Neuronal stem cell (in vitro differentiated cells): ENCODE measurements around the gene NFAM1.

Experiments
- DNase-seq: peaks from one replicate; pipeline ENCODE4 v3.0.0-alpha.2; 2013; ENCODE audit warnings: low spot score
- H2AFZ ChIP-seq: one replicate; pipeline ENCODE4 v1.6.1; 2013; ENCODE audit warnings: mild to moderate bottlenecking, low read length, inconsistent platforms
- H2AK5ac ChIP-seq: 2 replicates; pipeline ENCODE4 v1.6.1; 2013; ENCODE audit warnings: low read depth, mild to moderate bottlenecking, inconsistent platforms, low read length, moderate library complexity, mixed read lengths
- H2BK120ac ChIP-seq: 2 replicates; pipeline ENCODE4 v1.6.1; 2013; ENCODE audit warnings: low read depth, mild to moderate bottlenecking, inconsistent platforms, low read length, moderate library complexity, mixed read lengths
- H2BK12ac ChIP-seq: one replicate; pipeline ENCODE4 v1.6.1; 2013; ENCODE audit warnings: low read length, inconsistent platforms
- H2BK15ac ChIP-seq: 2 replicates; pipeline ENCODE4 v1.6.1; 2013; ENCODE audit warnings: mild to moderate bottlenecking, low read length, inconsistent platforms, mixed read lengths
- H2BK5ac ChIP-seq: one replicate; pipeline ENCODE4 v1.6.1; 2013; ENCODE audit warnings: inconsistent platforms, mild to moderate bottlenecking, low read length, moderate library complexity
- H3K14ac ChIP-seq: one replicate; pipeline ENCODE4 v1.6.1; 2013; ENCODE audit warnings: low read length, inconsistent platforms
- H3K18ac ChIP-seq: 2 replicates; pipeline ENCODE4 v1.6.1; 2013; ENCODE audit warnings: low read length, inconsistent platforms
- H3K23ac ChIP-seq: 2 replicates; pipeline ENCODE4 v1.6.1; 2013; ENCODE audit warnings: low read depth, mild to moderate bottlenecking, mixed read lengths, low read length, inconsistent platforms; ENCODE audit not compliant: poor library complexity
- H3K27ac ChIP-seq: replicated peaks from 3 replicates; pipeline ENCODE4 v1.5.1; 2013; ENCODE audit warnings: low read length, inconsistent platforms
- H3K27me3 ChIP-seq, 3 experiments: 2 replicates each; pipeline ENCODE4 v1.6.1; 2013; ENCODE audit warnings: low read length in 3 of 3, mild to moderate bottlenecking in 2 of 3, inconsistent platforms in 1 of 3, low read depth in 1 of 3, mixed read lengths in 1 of 3, moderate library complexity in 1 of 3; ENCODE audit not compliant: control insufficient read depth in 3 of 3, insufficient read depth in 3 of 3
- H3K36me3 ChIP-seq, 2 donors: replicated peaks in 1 of 2; 2 replicates each; pipeline ENCODE4 v1.6.1; 2013; ENCODE audit warnings: low read length in 2 of 2; ENCODE audit not compliant: control insufficient read depth in 2 of 2, insufficient read depth in 2 of 2
- H3K4ac ChIP-seq: 2 replicates; pipeline ENCODE4 v1.6.1; 2013; ENCODE audit warnings: inconsistent platforms, mild to moderate bottlenecking, low read length, moderate library complexity
- H3K4me1 ChIP-seq, 2 donors: 1 replicate in 1 of 2; 2 replicates in 1 of 2; pipeline ENCODE4 v1.6.1; 2013; ENCODE audit warnings: low read length in 2 of 2, low read depth in 1 of 2; ENCODE audit not compliant: control insufficient read depth in 2 of 2, insufficient read depth in 1 of 2
- H3K4me2 ChIP-seq: one replicate; pipeline ENCODE4 v1.6.1; 2013; ENCODE audit warnings: mild to moderate bottlenecking, low read length, inconsistent platforms; ENCODE audit not compliant: insufficient read depth, poor library complexity, severe bottlenecking
- H3K4me3 ChIP-seq, 2 donors: 2 replicates each; pipeline ENCODE4 v1.5.1; 2013; ENCODE audit warnings: low read length in 2 of 2, mild to moderate bottlenecking in 2 of 2, inconsistent platforms in 1 of 2, moderate library complexity in 1 of 2
- H3K79me1 ChIP-seq: one replicate; pipeline ENCODE4 v1.6.1; 2013; ENCODE audit warnings: low read depth, mild to moderate bottlenecking, inconsistent platforms, low read length, moderate library complexity
- H3K9ac ChIP-seq: one replicate; pipeline ENCODE4 v1.6.1; 2013; ENCODE audit warnings: mild to moderate bottlenecking, low read depth, low read length, inconsistent platforms; ENCODE audit not compliant: poor library complexity
- H3K9me3 ChIP-seq, 2 donors: replicated peaks in 1 of 2; 2 replicates each; pipeline versions ENCODE3 to v1.6.1; 2013; ENCODE audit warnings: low read length in 2 of 2, mild to moderate bottlenecking in 2 of 2, inconsistent platforms in 1 of 2, low read depth in 1 of 2, mixed read lengths in 1 of 2, moderate library complexity in 1 of 2; ENCODE audit not compliant: control insufficient read depth in 2 of 2, insufficient read depth in 1 of 2
- H4K8ac ChIP-seq: one replicate; pipeline ENCODE4 v1.6.1; 2013; ENCODE audit warnings: low read depth, mild to moderate bottlenecking, inconsistent platforms, low read length, moderate library complexity
- H4K91ac ChIP-seq: one replicate; pipeline ENCODE4 v1.6.1; 2013; ENCODE audit warnings: low read length, low read depth, mild to moderate bottlenecking, inconsistent platforms; ENCODE audit not compliant: poor library complexity
- WGBS, 2 donors: extraction: QIAGEN DNeasy Blood & Tissue Kit; methylation state at CpG; one replicate each; pipeline ENCODE4 v1.1.7; 2013; ENCODE audit warnings: missing lambda C conversion rate in 2 of 2, mixed read lengths in 1 of 2; ENCODE audit not compliant: insufficient read length in 2 of 2, insufficient replicate concordance in 1 of 2; ENCODE audit errors: extremely low coverage in 2 of 2; 5-methylcytosine and 5-hydroxymethylcytosine counted together

Gene NFAM1

GRCh38 chr22:42379966-42380537 lies 52.2 kb downstream of the NFAM1 start:
- no CpG with 5 or more reads among the region's 16 CpGs for WGBS, 2 donors
- H3K4me1 ChIP-seq = peaks cover 28 to 30% of the 10 kb centered on the region in 2 donors

GRCh38 chr22:42376711-42377554 lies 55.3 kb downstream of the NFAM1 start:
- no peak overlapping the region for H2BK12ac ChIP-seq
- H3K9me3 ChIP-seq = peaks cover 0 to 2% of the 10 kb centered on the region in 2 donors
- H3K4ac ChIP-seq = no peak overlapping the region
- no peak overlapping the region for H2BK5ac ChIP-seq
- peaks cover 0 to 54% (median 0%) of the 10 kb centered on the region in 3 experiments for H3K27me3 ChIP-seq
- H3K23ac ChIP-seq = no peak overlapping the region
- H3K9ac ChIP-seq = no peak overlapping the region
- H2BK120ac ChIP-seq = no peak overlapping the region
- no peak overlapping the region for H4K91ac ChIP-seq
- peak overlapping the region; percentile 26 for H2AFZ ChIP-seq
- H3K18ac ChIP-seq = peak overlapping the region; percentile 3
- peak; percentile 87 for DNase-seq
- H3K36me3 ChIP-seq = no peaks in the 10 kb centered on the region
- H3K4me1 ChIP-seq = peaks cover 28 to 35% of the 10 kb centered on the region in 2 donors
- no peaks in the 10 kb centered on the region for H3K79me1 ChIP-seq
- no peak overlapping the region for H4K8ac ChIP-seq
- no peak overlapping the region for H3K4me2 ChIP-seq
- no peak overlapping the region for H3K14ac ChIP-seq
- H2BK15ac ChIP-seq = no peak overlapping the region
- H3K27ac ChIP-seq = peak overlapping the region; percentile 22
- WGBS, 2 donors = no CpG with 5 or more reads among the region's 12 CpGs
- no peak overlapping the region for H3K4me3 ChIP-seq
- no peak overlapping the region for H2AK5ac ChIP-seq

More at GRCh38 chr22:42379966-42380537, 52.2 kb downstream of the NFAM1 start:
- Histone ChIP-seq H3K79me1 (no peaks in the 10 kb centered on the region), H2AK5ac (no peak overlapping the region), H3K4me2 (no peak overlapping the region), H3K27ac (no peak overlapping the region), H4K8ac (no peak overlapping the region), H3K18ac (no peak overlapping the region), H3K4ac (no peak overlapping the region), H2AFZ (no peak overlapping the region), H3K36me3 (no peaks in the 10 kb centered on the region), H3K14ac (no peak overlapping the region), H3K9ac (peak overlapping the region; percentile 25), H3K23ac (no peak overlapping the region), H4K91ac (no peak overlapping the region), H2BK5ac (no peak overlapping the region), H2BK120ac (peak overlapping the region; percentile 6), H2BK15ac (no peak overlapping the region), H3K9me3 (peaks cover 0 to 2% of the 10 kb centered on the region in 2 donors), H3K4me3 (no peak overlapping the region), H3K27me3 (peaks cover 0 to 65% (median 0%) of the 10 kb centered on the region in 3 experiments), H2BK12ac (peak overlapping the region; percentile 43)
- DNase-seq = no peak

GRCh38 chr22:42375982-42376381 lies 56.2 kb downstream of the NFAM1 start:
- Histone ChIP-seq H3K23ac (no peak overlapping the region), H3K14ac (no peak overlapping the region), H3K4ac (no peak overlapping the region), H3K9ac (no peak overlapping the region), H3K79me1 (no peaks in the 10 kb centered on the region), H3K27me3 (peaks cover 0 to 52% (median 0%) of the 10 kb centered on the region in 3 experiments), H2BK15ac (peak overlapping the region; percentile 52), H3K4me3 (no peak overlapping the region), H2AFZ (no peak overlapping the region), H4K91ac (no peak overlapping the region), H2BK12ac (no peak overlapping the region), H3K4me2 (no peak overlapping the region), H2AK5ac (no peak overlapping the region), H3K4me1 (peaks cover 28 to 36% of the 10 kb centered on the region in 2 donors), H4K8ac (no peak overlapping the region), H3K9me3 (peaks cover 0 to 2% of the 10 kb centered on the region in 2 donors), H2BK5ac (no peak overlapping the region), H3K27ac (no peak overlapping the region), H3K36me3 (no peaks in the 10 kb centered on the region), H3K18ac (peak overlapping the region; percentile 72), H2BK120ac (no peak overlapping the region)
- DNase-seq = no peak
- WGBS, 2 donors = no CpG with 5 or more reads among the region's 5 CpGs

GRCh38 chr22:42372976-42373375 lies 59.2 kb downstream of the NFAM1 start:
- Histone ChIP-seq H2BK15ac (peak overlapping the region; percentile 53), H2AFZ (no peak overlapping the region), H2AK5ac (peak overlapping the region; percentile 29), H3K4ac (no peak overlapping the region), H3K23ac (no peak overlapping the region), H3K18ac (no peak overlapping the region), H2BK12ac (no peak overlapping the region), H3K4me2 (no peak overlapping the region), H3K4me3 (no peak overlapping the region), H3K79me1 (no peaks in the 10 kb centered on the region), H3K14ac (no peak overlapping the region), H3K27me3 (peaks cover 8 to 39% (median 10%) of the 10 kb centered on the region in 3 experiments), H3K9ac (no peak overlapping the region), H3K9me3 (no peaks in the 10 kb centered on the region), H3K36me3 (no peaks in the 10 kb centered on the region), H4K8ac (no peak overlapping the region), H4K91ac (no peak overlapping the region), H3K4me1 (peaks cover 26 to 28% of the 10 kb centered on the region in 2 donors), H2BK120ac (no peak overlapping the region), H2BK5ac (no peak overlapping the region), H3K27ac (no peak overlapping the region)
- DNase-seq = no peak
- WGBS, 2 donors = no CpG with 5 or more reads among the region's 7 CpGs
